HepG2 (cell line): ENCODE measurements around the gene NUDT2. TPM values are rescaled to one million over a fixed set of nuclear protein-coding genes. Genes with fewer than 3 reads are reported as not detected.

Experiments
- CBX5 ChIP-seq: sonication (generic); formaldehyde crosslinking; IDR thresholded peaks from 2 replicates; pipeline ENCODE4 v1.4.0; 2020; ENCODE audit warnings: missing genetic modification reagents, borderline replicate concordance
- CCDC6 ChIP-seq: sonication (generic); formaldehyde crosslinking; IDR thresholded peaks from 2 replicates; pipeline ENCODE4 v1.8.1; 2022; ENCODE audit warnings: mild to moderate bottlenecking, missing genetic modification reagents, moderate library complexity
- ELF3 ChIP-seq: IDR thresholded peaks from 2 replicates; pipeline ENCODE4 v1.6.1; 2016; ENCODE audit warnings: missing genetic modification reagents, missing compliant biosample characterization
- HCFC1 ChIP-seq: fragments of 150-350 bp; IDR thresholded peaks from 2 replicates; pipeline ENCODE4 v1.6.1; 2014; ENCODE audit warnings: low read depth, low read length
- LBX2 ChIP-seq: sonication (generic); formaldehyde crosslinking; IDR thresholded peaks from 2 replicates; pipeline ENCODE4 v1.5.0; 2020; ENCODE audit warnings: missing genetic modification reagents, mild to moderate bottlenecking, borderline replicate concordance
- MED13 ChIP-seq: sonication (generic); formaldehyde crosslinking; IDR thresholded peaks from 2 replicates; pipeline ENCODE4 v1.5.0; 2020; ENCODE audit warnings: missing genetic modification reagents
- MEIS2 ChIP-seq: sonication (generic); formaldehyde crosslinking; IDR thresholded peaks from 2 replicates; pipeline ENCODE4 v1.9.0; 2021; ENCODE audit warnings: mild to moderate bottlenecking, missing genetic modification reagents
- NCOA1 ChIP-seq: sonication (generic); formaldehyde crosslinking; IDR thresholded peaks from 2 replicates; pipeline ENCODE4 v1.9.0; 2021; ENCODE audit warnings: missing genetic modification reagents
- NFATC3 ChIP-seq: sonication (generic); formaldehyde crosslinking; IDR thresholded peaks from 2 replicates; pipeline ENCODE4 v1.5.1; 2020; ENCODE audit warnings: mild to moderate bottlenecking, missing genetic modification reagents
- NR2C2 ChIP-seq: sonication (generic); formaldehyde crosslinking; IDR thresholded peaks from 2 replicates; pipeline ENCODE4 v1.4.0; 2020; ENCODE audit warnings: missing genetic modification reagents, mild to moderate bottlenecking, moderate library complexity, borderline replicate concordance
- SMAD3 ChIP-seq: sonication (generic); formaldehyde crosslinking; IDR thresholded peaks from 2 replicates; pipeline ENCODE4 v1.4.0; 2020; ENCODE audit warnings: missing genetic modification reagents
- SNAPC5 ChIP-seq: sonication (generic); formaldehyde crosslinking; IDR thresholded peaks from 2 replicates; pipeline ENCODE4 v1.8.1; 2023; ENCODE audit warnings: mild to moderate bottlenecking, missing genetic modification reagents, borderline replicate concordance
- SNRNP70 ChIP-seq: fragments of 200-400 bp; formaldehyde crosslinking; IDR thresholded peaks from 2 replicates; pipeline ENCODE4 v1.6.1; 2017; ENCODE audit warnings: mild to moderate bottlenecking, low read depth, low read length, moderate library complexity
- TBP ChIP-seq: sonication (generic); formaldehyde crosslinking; IDR thresholded peaks from 2 replicates; pipeline ENCODE4 v1.5.0; 2020; ENCODE audit warnings: missing genetic modification reagents
- TCF7L2 ChIP-seq: IDR thresholded peaks from 2 replicates; pipeline ENCODE4 v1.6.1; 2011; ENCODE audit warnings: mild to moderate bottlenecking, low read depth, low read length, moderate library complexity
- TOPORS ChIP-seq: sonication (generic); formaldehyde crosslinking; IDR thresholded peaks from 2 replicates; pipeline ENCODE4 v1.8.0; 2023; ENCODE audit warnings: mild to moderate bottlenecking, missing genetic modification reagents
- ZBTB38 ChIP-seq: sonication (generic); formaldehyde crosslinking; IDR thresholded peaks from 2 replicates; pipeline ENCODE4 v1.5.1; 2020; ENCODE audit warnings: mild to moderate bottlenecking, missing genetic modification reagents
- ZKSCAN5 ChIP-seq: sonication (generic); formaldehyde crosslinking; IDR thresholded peaks from 2 replicates; pipeline ENCODE4 v1.5.1; 2020; ENCODE audit warnings: mild to moderate bottlenecking, missing genetic modification reagents
- ZNF18 ChIP-seq: sonication (generic); formaldehyde crosslinking; IDR thresholded peaks from 2 replicates; pipeline ENCODE4 v1.8.0; 2022; ENCODE audit warnings: mild to moderate bottlenecking, missing genetic modification reagents; ENCODE audit not compliant: insufficient replicate concordance
- ZNF432 ChIP-seq: sonication (generic); formaldehyde crosslinking; IDR thresholded peaks from 2 replicates; pipeline ENCODE4 v1.5.0; 2020; ENCODE audit warnings: missing genetic modification reagents, mild to moderate bottlenecking, borderline replicate concordance
- ZNF446 ChIP-seq: sonication (generic); formaldehyde crosslinking; IDR thresholded peaks from 2 replicates; pipeline ENCODE4 v1.5.0; 2020; ENCODE audit warnings: mild to moderate bottlenecking, missing genetic modification reagents
- ZNF576 ChIP-seq: sonication (generic); formaldehyde crosslinking; IDR thresholded peaks from 2 replicates; pipeline ENCODE4 v1.4.0; 2020; ENCODE audit warnings: mild to moderate bottlenecking, missing genetic modification reagents
- ZNF670 ChIP-seq: sonication (generic); formaldehyde crosslinking; IDR thresholded peaks from 2 replicates; pipeline ENCODE4 v1.8.0; 2022; ENCODE audit warnings: mild to moderate bottlenecking, missing genetic modification reagents, borderline replicate concordance
- ZNF703 ChIP-seq: sonication (generic); formaldehyde crosslinking; IDR thresholded peaks from 2 replicates; pipeline ENCODE4 v1.5.1; 2020; ENCODE audit warnings: missing genetic modification reagents, mild to moderate bottlenecking, moderate library complexity, borderline replicate concordance
- ZNF724P ChIP-seq: sonication (generic); formaldehyde crosslinking; IDR thresholded peaks from 2 replicates; pipeline ENCODE4 v1.8.0; 2022; ENCODE audit warnings: missing genetic modification reagents, borderline replicate concordance
- ZNF784 ChIP-seq: sonication (generic); formaldehyde crosslinking; IDR thresholded peaks from 2 replicates; pipeline ENCODE4 v1.5.1; 2020; ENCODE audit warnings: missing genetic modification reagents, mild to moderate bottlenecking, borderline replicate concordance
- polyA plus RNA-seq, 8 experiments: library from polyadenylated mRNA; depleted of rRNA in 3 of 8; stranded (reverse) in 7 of 8; unstranded in 1 of 8; fragments of >200 nt; fragmentation: Illumina TruSeq in 4 of 8; extraction: Trizol in 4 of 8; gene quantifications; 2 replicates each; pipeline versions ENCODE4 v1.2.1 to v1.2.3, GENCODE V29; 2011 to 2016; ENCODE audit warnings: low read depth in 4 of 8, missing spikeins in 1 of 8, mixed read lengths in 1 of 8; ENCODE audit not compliant: insufficient read depth in 1 of 8
- total RNA-seq, 5 experiments: library from RNA; depleted of rRNA; stranded (reverse); fragments of >200 nt; fragmentation: Illumina TruSeq; extraction: Trizol; gene quantifications; 2 replicates each; pipeline ENCODE4 v1.2.3, GENCODE V29; 2016; ENCODE audit warnings: low read depth in 1 of 5

Gene NUDT2
- total and polyA plus RNA-seq, 2 of the 13 experiments (the other 11 are each of a cell fraction or from before 2014, with no cell fraction given): 19.9 to 24.6 TPM

GRCh38 chr9:34379334-34380033 is 50.1 kb downstream of the NUDT2 start (continued):
- TF ChIP-seq ZNF724P (no peak), ELF3 (CRISPR knock-in tag) (peak; percentile 52; the same call in 1 of the 2 replicates), SNAPC5 (CRISPR knock-in tag) (no peak), ZNF576 (CRISPR knock-in tag) (no peak), TCF7L2 (no peak), ZNF432 (no peak), CCDC6 (0 out of 2 replicates have a peak, but pooled peaks have one; percentile 45), ZNF703 (CRISPR knock-in tag) (no peak), ZNF670 (CRISPR knock-in tag) (no peak), SMAD3 (peak; percentile 28; the same call in 1 of the 2 replicates), LBX2 (CRISPR knock-in tag) (no peak), NR2C2 (CRISPR knock-in tag) (peak; percentile 23; the same call in 1 of the 2 replicates), ZNF18 (CRISPR knock-in tag) (no peak), SNRNP70 (no peak), MEIS2 (CRISPR knock-in tag) (no peak), ZNF446 (no peak), MED13 (CRISPR knock-in tag) (no peak), ZKSCAN5 (CRISPR knock-in tag) (no peak), TBP (CRISPR knock-in tag) (no peak), NFATC3 (CRISPR knock-in tag) (no peak), NCOA1 (no peak), ZNF784 (CRISPR knock-in tag) (no peak), CBX5 (CRISPR knock-in tag) (peak; percentile 45; the same call in 1 of the 2 replicates), ZBTB38 (no peak), TOPORS (peak; percentile 28; the same call in 1 of the 2 replicates), HCFC1 (peak; percentile 18; the same call in 1 of the 2 replicates)
